Osteocyte (in vitro differentiated cells): ENCODE results near the gene NKX6-1. TPM values are rescaled to one million over a fixed set of nuclear protein-coding genes. Genes with fewer than 3 reads are reported as not detected.

ENCODE experiments used
- DNase-seq: peaks from one replicate; pipeline ENCODE4 v3.0.0; 2021; ENCODE audit warnings: mixed read lengths; ENCODE audit not compliant: unreplicated experiment; ENCODE audit errors: extremely low spot score
- H3K27ac Mint-ChIP-seq: one replicate; pipeline ENCODE4 v1.8.0; 2021; ENCODE audit warnings: mild to moderate bottlenecking, mixed read lengths; ENCODE audit not compliant: unreplicated experiment
- H3K27me3 Mint-ChIP-seq: one replicate; pipeline ENCODE4 v1.8.0; 2021; ENCODE audit warnings: mixed read lengths; ENCODE audit not compliant: unreplicated experiment
- H3K36me3 Mint-ChIP-seq: one replicate; pipeline ENCODE4 v1.8.0; 2021; ENCODE audit warnings: mixed read lengths; ENCODE audit not compliant: unreplicated experiment
- H3K4me1 Mint-ChIP-seq: one replicate; pipeline ENCODE4 v1.8.0; 2021; ENCODE audit warnings: mixed read lengths; ENCODE audit not compliant: unreplicated experiment
- H3K4me3 Mint-ChIP-seq: one replicate; pipeline ENCODE4 v1.8.0; 2021; ENCODE audit warnings: mild to moderate bottlenecking, moderate library complexity, mixed read lengths; ENCODE audit not compliant: unreplicated experiment
- H3K9me3 Mint-ChIP-seq: one replicate; pipeline ENCODE4 v1.8.0; 2021; ENCODE audit warnings: mixed read lengths; ENCODE audit not compliant: unreplicated experiment
- total RNA-seq: library from RNA; stranded (reverse); gene quantifications from 2 replicates; pipeline ENCODE4 v1.2.1, GENCODE V29; 2021
- TF ChIP-seq, protein P1 (sequence below): fragments of 200-600 bp; sonication (generic); IDR thresholded peaks from 2 replicates; pipeline ENCODE4 v1.5.0; 2021; ENCODE audit warnings: antibody characterized with exemption, mild to moderate bottlenecking, moderate library complexity

Gene NKX6-1
- total RNA-seq, 1 donor from 2014 or later, result not detected

- Mint-ChIP-seq H3K27ac (no peak overlapping the region), H3K27me3 (peaks cover 50% of the 10 kb centered on the region), H3K4me3 (no peak overlapping the region), H3K36me3 (no peaks in the 10 kb centered on the region), H3K9me3 (no peaks in the 10 kb centered on the region), H3K4me1 (no peaks in the 10 kb centered on the region)
- DNase-seq, result no peak
- TF ChIP-seq, protein P1, sequence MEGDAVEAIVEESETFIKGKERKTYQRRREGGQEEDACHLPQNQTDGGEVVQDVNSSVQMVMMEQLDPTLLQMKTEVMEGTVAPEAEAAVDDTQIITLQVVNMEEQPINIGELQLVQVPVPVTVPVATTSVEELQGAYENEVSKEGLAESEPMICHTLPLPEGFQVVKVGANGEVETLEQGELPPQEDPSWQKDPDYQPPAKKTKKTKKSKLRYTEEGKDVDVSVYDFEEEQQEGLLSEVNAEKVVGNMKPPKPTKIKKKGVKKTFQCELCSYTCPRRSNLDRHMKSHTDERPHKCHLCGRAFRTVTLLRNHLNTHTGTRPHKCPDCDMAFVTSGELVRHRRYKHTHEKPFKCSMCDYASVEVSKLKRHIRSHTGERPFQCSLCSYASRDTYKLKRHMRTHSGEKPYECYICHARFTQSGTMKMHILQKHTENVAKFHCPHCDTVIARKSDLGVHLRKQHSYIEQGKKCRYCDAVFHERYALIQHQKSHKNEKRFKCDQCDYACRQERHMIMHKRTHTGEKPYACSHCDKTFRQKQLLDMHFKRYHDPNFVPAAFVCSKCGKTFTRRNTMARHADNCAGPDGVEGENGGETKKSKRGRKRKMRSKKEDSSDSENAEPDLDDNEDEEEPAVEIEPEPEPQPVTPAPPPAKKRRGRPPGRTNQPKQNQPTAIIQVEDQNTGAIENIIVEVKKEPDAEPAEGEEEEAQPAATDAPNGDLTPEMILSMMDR, result no peak
These were observed 13.2 kb upstream of the NKX6-1 start for GRCh38 chr4:84512277-84512676.

DNA sequence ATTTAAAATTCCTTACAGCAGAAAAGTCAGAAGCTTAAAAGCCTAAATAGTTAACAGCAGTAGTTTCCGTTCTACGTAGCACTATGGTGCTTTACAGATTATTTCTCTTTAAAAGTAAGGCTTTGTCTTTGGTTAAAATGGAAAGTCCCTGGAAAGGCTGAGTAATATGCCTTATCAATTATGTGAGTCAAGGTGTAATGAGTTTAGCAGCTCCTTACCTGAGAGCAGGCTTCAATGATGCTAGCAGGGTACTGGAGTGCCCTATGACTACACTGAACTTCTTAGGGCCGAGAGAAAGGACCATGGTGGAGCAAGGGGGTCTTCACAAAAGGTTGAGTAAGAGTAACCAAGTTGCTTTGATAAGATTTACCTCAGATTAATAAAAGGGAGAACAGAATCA, 12.6 kb upstream of the NKX6-1 start:
- no peak overlapping the region for H3K27ac Mint-ChIP-seq
- H3K27me3 Mint-ChIP-seq, result peaks cover 48% of the 10 kb centered on the region
- no peaks in the 10 kb centered on the region for H3K9me3 Mint-ChIP-seq
- no peak overlapping the region for H3K4me3 Mint-ChIP-seq
- no peaks in the 10 kb centered on the region for H3K36me3 Mint-ChIP-seq
- H3K4me1 Mint-ChIP-seq, result no peaks in the 10 kb centered on the region
- TF ChIP-seq, protein P1, result no peak
- no peak for DNase-seq

- Mint-ChIP-seq H3K27ac (no peak overlapping the region), H3K27me3 (peaks cover 55% of the 10 kb centered on the region), H3K36me3 (no peaks in the 10 kb centered on the region), H3K9me3 (no peaks in the 10 kb centered on the region), H3K4me1 (peaks cover 2% of the 10 kb centered on the region), H3K4me3 (no peak overlapping the region)
- no peak for DNase-seq
- TF ChIP-seq, protein P1, result no peak
These were observed 8.8 kb upstream of the NKX6-1 start for GRCh38 chr4:84507941-84508340.

- Mint-ChIP-seq H3K4me3 (no peak overlapping the region), H3K9me3 (no peaks in the 10 kb centered on the region), H3K36me3 (no peaks in the 10 kb centered on the region), H3K4me1 (peaks cover 2% of the 10 kb centered on the region), H3K27ac (no peak overlapping the region), H3K27me3 (peaks cover 72% of the 10 kb centered on the region)
- DNase-seq, result no peak
- TF ChIP-seq, protein P1, result no peak
These were observed 5.7 kb upstream of the NKX6-1 start for GRCh38 chr4:84504821-84505220.

DNA sequence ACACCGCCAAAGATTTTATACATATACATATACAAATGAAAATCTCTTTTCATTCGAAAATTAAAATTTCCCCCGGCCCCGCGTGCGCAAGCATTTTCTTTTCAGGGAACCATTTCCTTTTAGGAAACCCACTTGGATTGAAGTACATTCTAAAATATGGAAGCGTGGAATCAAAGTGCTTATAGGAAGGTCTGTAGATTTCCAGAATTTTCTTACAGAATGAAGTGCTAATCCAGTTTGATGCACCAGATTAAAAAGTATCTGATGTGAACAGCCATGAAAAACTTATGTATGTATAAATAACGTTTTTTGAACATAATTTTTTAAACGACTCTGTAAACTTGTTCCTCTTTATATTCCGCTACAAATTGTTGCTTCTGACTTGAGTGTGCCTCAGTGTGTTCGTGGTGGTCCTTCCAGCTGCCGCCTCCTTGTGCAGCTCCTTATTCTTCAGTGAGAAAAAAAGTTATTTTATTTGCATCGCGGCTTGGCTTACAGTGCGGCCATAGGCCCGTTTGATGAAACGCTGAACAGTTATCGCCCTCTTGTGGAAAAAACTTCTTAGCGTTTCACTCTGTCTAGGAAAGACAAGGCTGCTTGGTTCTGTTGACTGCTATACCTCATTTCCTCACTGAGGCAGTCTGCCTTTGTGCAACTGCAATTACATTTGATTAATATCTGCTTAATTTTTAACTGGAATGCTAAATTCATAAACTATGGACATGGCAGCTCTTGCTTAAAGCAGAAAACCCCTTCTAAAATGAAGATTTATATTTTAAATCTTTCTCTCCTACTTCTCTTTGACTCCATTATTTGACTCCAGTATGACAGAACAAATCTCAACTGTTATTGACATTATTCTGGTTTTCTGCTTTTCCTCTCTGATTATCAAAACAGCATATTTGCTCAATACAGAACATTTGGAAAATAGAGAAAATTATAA, 4.7 kb upstream of the NKX6-1 start:
- peaks cover 11% of the 10 kb centered on the region for H3K4me1 Mint-ChIP-seq
- TF ChIP-seq, protein P1, result peak; percentile 82
- H3K27me3 Mint-ChIP-seq, result peaks cover 78% of the 10 kb centered on the region
- H3K27ac Mint-ChIP-seq, result no peak overlapping the region
- no peaks in the 10 kb centered on the region for H3K36me3 Mint-ChIP-seq
- no peak for DNase-seq
- no peak overlapping the region for H3K4me3 Mint-ChIP-seq
- H3K9me3 Mint-ChIP-seq, result no peaks in the 10 kb centered on the region
